Brain microvascular endothelial cell (primary cell): Measurements from ENCODE around the gene TFAM.

Source experiments
- DNase-seq: peaks from one replicate; pipeline ENCODE4 v3.0.0-alpha.2; 2020
- H3K27ac ChIP-seq: fragments of 250-450 bp; sonication (Bioruptor Pico); 2 replicates; pipeline ENCODE4 v1.5.1; 2020; ENCODE audit warnings: mild to moderate bottlenecking, moderate library complexity
- H3K27me3 ChIP-seq: fragments of 250-450 bp; sonication (Bioruptor Pico); replicated peaks from 2 replicates; pipeline ENCODE4 v1.5.1; 2020; ENCODE audit warnings: mild to moderate bottlenecking
- H3K36me3 ChIP-seq: fragments of 250-450 bp; sonication (Bioruptor Pico); replicated peaks from 2 replicates; pipeline ENCODE4 v1.5.1; 2020; ENCODE audit warnings: mild to moderate bottlenecking
- H3K4me3 ChIP-seq: 2 replicates; pipeline ENCODE4 v1.5.1; 2011; ENCODE audit warnings: low read depth, mild to moderate bottlenecking, control low read depth, low read length, moderate library complexity
- CTCF ChIP-seq: IDR thresholded peaks from 2 replicates; pipeline ENCODE4 v1.5.1; 2011; ENCODE audit warnings: low read depth, mild to moderate bottlenecking, moderate library complexity, low read length, control low read depth, inconsistent platforms; ENCODE audit errors: missing control alignments
- in situ Hi-C: cut with HindIII; loops from 2 replicates; pipeline ENCODE4 v1.10.0; 2017; ENCODE audit warnings: low sequenced_read_pairs, low pct_ligation_motif_present

The TFAM gene

GRCh38 chr10:58448121-58448935 is 63.1 kb downstream of the TFAM start:
- in situ Hi-C loops, result no loop called here
- DNase-seq, result no peak
- no peak for TF ChIP-seq CTCF
- no peaks in the 10 kb centered on the region for H3K27me3 ChIP-seq
- H3K4me3 ChIP-seq, result no peak overlapping the region
- no peaks in the 10 kb centered on the region for H3K36me3 ChIP-seq
- no peak overlapping the region for H3K27ac ChIP-seq
